HCT116 (cell line): ENCODE measurements around the gene DDR2. TPM values are rescaled to one million over a fixed set of nuclear protein-coding genes. Genes with fewer than 3 reads are reported as not detected.
A peak's percentile ranks its signal among the peaks of the same experiment; 100 is the strongest.

ENCODE experiments used
- ATAC-seq: fragments of 200-7000 bp; cut with Tn5 transposase; 2 replicates; pipeline ENCODE4 v1.9.1; 2020; ENCODE audit warnings: mild to moderate bottlenecking, moderate library complexity
- BruUV-seq: library from RNA; stranded (reverse); fragments of 400-500 nt; replicated peaks from 2 replicates; lab custom pipeline; 2021; lab: Mats Ljungman, UMichigan
- CTCF ChIA-PET: fragments of 300-600 bp; sonication (Branson Sonifier 250); formaldehyde crosslinking; loops from one replicate; lab custom pipeline; 2021; ENCODE audit warnings: antibody characterized with exemption; lab: Charles Lee
- POLR2A ChIA-PET: fragments of 300-600, 350-600 bp; sonication (Branson Sonifier 250); formaldehyde crosslinking; loops from one replicate; lab custom pipeline; 2021; ENCODE audit warnings: antibody characterized with exemption; lab: Charles Lee
- RAD21 ChIA-PET, 2 experiments: fragments of 300-600 bp; sonication (Branson Sonifier 250); formaldehyde crosslinking; loops; one replicate each; lab custom pipeline; 2023; ENCODE audit warnings: low total read pairs in 2 of 2; ENCODE audit not compliant: uncharacterized antibody in 2 of 2, unreplicated experiment in 2 of 2, low non-redundant PET in 1 of 2; lab: Charles Lee
- DNase-seq: peaks from one replicate; pipeline ENCODE4 v3.0.0-alpha.2; 2010; ENCODE audit warnings: low read depth, low spot score
- H2AFZ ChIP-seq: fragments of 200-600 bp; shearing (Covaris generic), sonication (generic); 2 replicates; pipeline ENCODE4 v1.6.1; 2017; ENCODE audit warnings: low read depth, mixed run types, mixed read lengths, antibody characterized with exemption, low read length; ENCODE audit not compliant: poor library complexity, severe bottlenecking
- H3K27ac ChIP-seq: 2 replicates; pipeline ENCODE4 v1.5.1; 2012; ENCODE audit warnings: low read depth, low read length
- H3K27me3 ChIP-seq: fragments of 200-600 bp; sonication (generic); 2 replicates; pipeline ENCODE4 v1.6.1; 2016; ENCODE audit warnings: mixed run types, low read length, mixed read lengths; ENCODE audit not compliant: insufficient read depth
- H3K36me3 ChIP-seq, 2 experiments: fragments of 200-500 bp in 1 of 2; fragments of 200-600 bp in 1 of 2; sonication (Bioruptor generic) in 1 of 2; sonication (generic) in 1 of 2; 2 replicates each; pipeline versions ENCODE4 v1.5.1 to v1.6.1; 2014 to 2016; ENCODE audit warnings: low read length in 2 of 2, inconsistent platforms in 1 of 2, mixed read lengths in 1 of 2, mixed run types in 1 of 2; ENCODE audit not compliant: insufficient read depth in 2 of 2, control insufficient read depth in 1 of 2
- H3K4me1 ChIP-seq, 2 experiments: fragments of 200-600 bp in 1 of 2; sonication (generic) in 1 of 2; 2 replicates each; pipeline versions ENCODE4 v1.5.1 to v1.6.1; 2012 to 2017; ENCODE audit warnings: low read length in 2 of 2, inconsistent platforms in 1 of 2, mild to moderate bottlenecking in 1 of 2, mixed read lengths in 1 of 2, mixed run types in 1 of 2, moderate library complexity in 1 of 2; ENCODE audit not compliant: insufficient read depth in 2 of 2, control insufficient read depth in 1 of 2
- H3K4me2 ChIP-seq: fragments of 200-600 bp; sonication (generic); 2 replicates; pipeline ENCODE4 v1.6.1; 2017; ENCODE audit warnings: mixed run types, low read length, mixed read lengths
- H3K4me3 ChIP-seq, 2 experiments: fragments of 200-600 bp in 1 of 2; sonication (generic) in 1 of 2; replicated peaks in 1 of 2; 2 replicates each; pipeline ENCODE4 v1.5.1; 2011 to 2016; ENCODE audit warnings: low read length in 2 of 2, control low read depth in 1 of 2, low read depth in 1 of 2, mild to moderate bottlenecking in 1 of 2, mixed read lengths in 1 of 2, mixed run types in 1 of 2
- H3K79me2 ChIP-seq: fragments of 200-600 bp; sonication (generic); 2 replicates; pipeline ENCODE4 v1.6.1; 2017; ENCODE audit warnings: mild to moderate bottlenecking, mixed run types, low read length, moderate library complexity, mixed read lengths; ENCODE audit not compliant: insufficient read depth
- H3K9ac ChIP-seq: fragments of 200-600 bp; sonication (generic); 2 replicates; pipeline ENCODE4 v1.6.1; 2016; ENCODE audit warnings: low read length, mixed read lengths
- H3K9me2 ChIP-seq: fragments of 200-600 bp; sonication (generic), shearing (Covaris generic); 2 replicates; pipeline ENCODE4 v1.6.1; 2017; ENCODE audit warnings: mixed run types, mild to moderate bottlenecking, moderate library complexity; ENCODE audit not compliant: insufficient read depth
- H3K9me3 ChIP-seq, 2 experiments: fragments of 200-500 bp in 1 of 2; fragments of 200-600 bp in 1 of 2; sonication (Bioruptor generic) in 1 of 2; sonication (generic) in 1 of 2; 2 replicates each; pipeline ENCODE4 v1.6.1; 2014 to 2017; ENCODE audit warnings: low read length in 2 of 2, mixed read lengths in 2 of 2, inconsistent platforms in 1 of 2, low read depth in 1 of 2, mild to moderate bottlenecking in 1 of 2, mixed run types in 1 of 2, moderate library complexity in 1 of 2; ENCODE audit not compliant: control insufficient read depth in 1 of 2, insufficient read depth in 1 of 2
- H4K20me1 ChIP-seq: fragments of 200-600 bp; sonication (generic), shearing (Covaris generic); 2 replicates; pipeline ENCODE4 v1.6.1; 2017; ENCODE audit warnings: mixed run types, mild to moderate bottlenecking, moderate library complexity; ENCODE audit not compliant: insufficient read depth
- ATF3 ChIP-seq: IDR thresholded peaks from 2 replicates; pipeline ENCODE4 v1.6.1; 2012
- CBX3 ChIP-seq: IDR thresholded peaks from 2 replicates; pipeline ENCODE4 v1.6.1; 2012; ENCODE audit warnings: low read depth
- CEBPB ChIP-seq: IDR thresholded peaks from 2 replicates; pipeline ENCODE4 v1.6.1; 2012; ENCODE audit warnings: low read depth
- CTCF ChIP-seq, 3 experiments: fragments of 200-600 bp in 1 of 3; sonication (generic) in 1 of 3; IDR thresholded peaks in 2 of 3; conservative IDR thresholded peaks in 1 of 3; 2 replicates each; pipeline ENCODE4 v1.5.1; 2012 to 2017; ENCODE audit warnings: low read depth in 2 of 3, low read length in 2 of 3, antibody characterized with exemption in 1 of 3, borderline replicate concordance in 1 of 3, control low read depth in 1 of 3, mild to moderate bottlenecking in 1 of 3, mixed read lengths in 1 of 3, mixed run types in 1 of 3, moderate library complexity in 1 of 3; ENCODE audit not compliant: insufficient read depth in 1 of 3
- EGR1 ChIP-seq: IDR thresholded peaks from 2 replicates; pipeline ENCODE4 v1.6.1; 2012; ENCODE audit warnings: low read depth
- EZH2 ChIP-seq: fragments of 200-600 bp; sonication (generic); IDR thresholded peaks from 2 replicates; pipeline ENCODE4 v1.6.1; 2017; ENCODE audit warnings: antibody characterized with exemption, mixed run types
- EZH2phosphoT487 ChIP-seq: fragments of 200-600 bp; IDR thresholded peaks from 2 replicates; pipeline ENCODE4 v1.6.1; 2018; ENCODE audit warnings: antibody characterized with exemption, borderline replicate concordance
- FOSL1 ChIP-seq: IDR thresholded peaks from 2 replicates; pipeline ENCODE4 v1.6.1; 2012; ENCODE audit warnings: low read depth
- JUND ChIP-seq: IDR thresholded peaks from 2 replicates; pipeline ENCODE4 v1.6.1; 2012
- POLR2A ChIP-seq: IDR thresholded peaks from 2 replicates; pipeline ENCODE4 v1.7.0; 2011; ENCODE audit warnings: borderline replicate concordance; ENCODE audit not compliant: insufficient read depth, insufficient read length; ENCODE audit errors: extremely low read depth
- POLR2AphosphoS5 ChIP-seq: IDR thresholded peaks from 2 replicates; pipeline ENCODE4 v1.6.1; 2011; ENCODE audit warnings: mild to moderate bottlenecking, low read depth, low read length, moderate library complexity
- RAD21 ChIP-seq: IDR thresholded peaks from 2 replicates; pipeline ENCODE4 v1.6.1; 2012; ENCODE audit warnings: low read depth, mild to moderate bottlenecking
- SIN3A ChIP-seq: IDR thresholded peaks from 2 replicates; pipeline ENCODE4 v1.6.1; 2012; ENCODE audit warnings: low read depth
- SP1 ChIP-seq: IDR thresholded peaks from 2 replicates; pipeline ENCODE4 v1.6.1; 2012; ENCODE audit warnings: low read depth
- TCF7L2 ChIP-seq: IDR thresholded peaks from 2 replicates; pipeline ENCODE4 v1.7.0; 2011; ENCODE audit warnings: borderline replicate concordance, inconsistent platforms; ENCODE audit not compliant: insufficient read depth, insufficient read length; ENCODE audit errors: extremely low read depth
- ZNF274 ChIP-seq: fragments of 200-500 bp; sonication (Bioruptor generic); IDR thresholded peaks from 2 replicates; pipeline ENCODE4 v1.6.1; 2014; ENCODE audit warnings: mild to moderate bottlenecking, low read depth, low read length, inconsistent platforms
- intact Hi-C: fragments of 100-400 bp; cut with micrococcal nuclease; formaldehyde crosslinking; loops from 2 replicates; pipeline ENCODE4 v1.10.0; 2022
- total RNA-seq: library from RNA; stranded (reverse); gene quantifications from one replicate; pipeline ENCODE4 v1.2.1, GENCODE V29; 2021; ENCODE audit not compliant: unreplicated experiment
- TF ChIP-seq, protein P1 (sequence below): IDR thresholded peaks from 2 replicates; pipeline ENCODE4 v1.6.1; 2012

DDR2 gene
- total RNA-seq, 1 experiment from 2014 or later = 0.84 TPM

GRCh38 chr1:162672622-162673260 lies 40.5 kb downstream of the DDR2 start:
- CTCF ChIA-PET = no interaction called here
- intact Hi-C loops = no loop called here

DNA sequence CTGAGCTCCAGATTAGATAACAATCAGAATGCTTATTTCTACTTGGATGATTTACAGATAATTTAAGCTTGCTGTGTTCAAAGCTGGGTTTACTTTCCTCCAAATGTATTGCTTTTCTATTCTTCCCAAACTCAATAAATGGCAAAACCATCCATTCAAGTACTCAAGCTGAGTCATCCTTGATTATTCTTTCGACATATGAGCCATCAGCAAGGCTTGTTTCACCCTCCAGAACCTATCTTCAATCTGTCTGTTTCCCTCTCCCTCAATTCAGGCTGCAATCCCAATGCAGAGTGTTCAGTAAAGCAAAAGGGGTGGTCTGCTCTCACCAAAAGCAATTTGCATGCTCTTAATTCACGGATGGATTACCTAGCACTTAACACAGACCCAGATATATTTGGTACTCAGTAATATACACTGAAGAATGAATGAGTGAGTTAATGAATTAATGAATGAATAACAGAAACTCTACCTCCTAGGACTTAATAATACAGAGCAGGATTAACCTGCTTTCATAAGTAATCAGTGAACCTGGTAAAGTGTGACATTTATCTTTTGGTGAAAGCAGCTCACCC lies 41.9 kb downstream of the DDR2 start:
- ChIA-PET POLR2A (no interaction called here), RAD21 (no interaction called here), CTCF (no interaction called here)
- no peak overlapping the region for H2AFZ ChIP-seq
- H3K4me1 ChIP-seq = peaks cover 15 to 44% of the 10 kb centered on the region in 2 experiments
- no peaks in the 10 kb centered on the region for H3K9me2 ChIP-seq
- no peak overlapping the region for H3K9ac ChIP-seq
- BruUV-seq = no TSS peak
- no peaks in the 10 kb centered on the region for H4K20me1 ChIP-seq
- H3K4me3 ChIP-seq = no peak overlapping the region
- H3K27me3 ChIP-seq = no peaks in the 10 kb centered on the region
- H3K27ac ChIP-seq = no peak overlapping the region
- H3K9me3 ChIP-seq = no peaks in the 10 kb centered on the region
- H3K36me3 ChIP-seq = no peaks in the 10 kb centered on the region
- intact Hi-C loops = no loop called here
- DNase-seq = no peak
- no peak for ATAC-seq
- H3K4me2 ChIP-seq = no peak overlapping the region
- H3K79me2 ChIP-seq = no peaks in the 10 kb centered on the region
- no peak for TF ChIP-seq RAD21
- no peak for TF ChIP-seq JUND
- TF ChIP-seq FOSL1 = no peak
- no peak for TF ChIP-seq CEBPB
- TF ChIP-seq POLR2AphosphoS5 = no peak
- TF ChIP-seq, protein P1, sequence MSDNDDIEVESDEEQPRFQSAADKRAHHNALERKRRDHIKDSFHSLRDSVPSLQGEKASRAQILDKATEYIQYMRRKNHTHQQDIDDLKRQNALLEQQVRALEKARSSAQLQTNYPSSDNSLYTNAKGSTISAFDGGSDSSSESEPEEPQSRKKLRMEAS = no peak
- TF ChIP-seq CTCF (IDR thresholded peaks at IDR 0.05 in 2 of 3, conservative IDR thresholded peaks at IDR 0.05 in 1 of 3; ENCODE audit: borderline replicate concordance in 1 of 3, insufficient read depth in 1 of 3, low read depth in 2 of 3, low read length in 2 of 3) = no peak
- no peak for TF ChIP-seq SP1
- TF ChIP-seq SIN3A = no peak
- TF ChIP-seq ZNF274 = no peak
- TF ChIP-seq ATF3 = no peak
- TF ChIP-seq CBX3 = no peak
- TF ChIP-seq EZH2 = no peak
- TF ChIP-seq TCF7L2 = no peak

More at GRCh38 chr1:162672622-162673260, 40.5 kb downstream of the DDR2 start:
- TF ChIP-seq ZNF274 = no peak
- no peak for TF ChIP-seq EGR1
- no peak for TF ChIP-seq EZH2
- TF ChIP-seq CEBPB = no peak
- no peak for TF ChIP-seq POLR2A
- TF ChIP-seq EZH2phosphoT487 = no peak
- Histone ChIP-seq H3K9ac (no peak overlapping the region), H3K79me2 (no peaks in the 10 kb centered on the region), H3K27me3 (no peaks in the 10 kb centered on the region), H3K4me1 (peaks cover 5 to 30% of the 10 kb centered on the region in 2 experiments; a peak in 3 of 4 replicates), H2AFZ (no peak overlapping the region), H3K27ac (no peak overlapping the region), H4K20me1 (no peaks in the 10 kb centered on the region), H3K9me3 (no peaks in the 10 kb centered on the region), H3K36me3 (no peaks in the 10 kb centered on the region), H3K9me2 (no peaks in the 10 kb centered on the region), H3K4me3 (no peak overlapping the region), H3K4me2 (peak overlapping the region; percentile 39)
- no peak for ATAC-seq
- RAD21 ChIA-PET = no interaction called here
- POLR2A ChIA-PET = no interaction called here
- no TSS peak for BruUV-seq
- DNase-seq = no peak
